ENCODE measurements around the gene CACNA2D4. TPM values are rescaled to one million over a fixed set of nuclear protein-coding genes. Genes with fewer than 3 reads are reported as not detected.

CACNA2D4 gene
- total RNA-seq, 1 donor from 2014 or later, result 1.2 TPM

DNA sequence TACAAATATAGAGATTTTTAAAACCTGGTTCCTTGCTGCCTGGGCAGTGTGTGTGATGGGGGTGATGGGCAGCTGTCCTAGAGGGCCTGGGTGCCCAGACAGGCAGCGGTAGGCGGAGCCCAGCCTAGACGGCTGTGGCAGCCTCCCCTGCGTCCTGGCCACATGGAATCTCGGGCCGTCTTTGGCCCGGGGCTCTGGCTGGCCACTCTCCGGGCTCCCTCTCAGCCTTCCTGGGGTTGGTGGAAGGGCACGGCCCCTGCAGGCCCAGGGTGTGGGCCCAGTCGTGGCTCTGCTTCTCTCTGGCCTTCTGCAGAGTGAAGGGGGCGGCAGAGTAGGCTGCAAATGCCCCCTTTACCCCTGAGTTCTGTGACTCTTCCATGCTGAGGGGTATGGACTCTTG lies 95.8 kb downstream of the CACNA2D4 start:
- no peak overlapping the region for H3K4me3 ChIP-seq
- H3K27me3 ChIP-seq (ENCODE audit: low read depth), result peaks cover 89% of the 10 kb centered on the region

DNA sequence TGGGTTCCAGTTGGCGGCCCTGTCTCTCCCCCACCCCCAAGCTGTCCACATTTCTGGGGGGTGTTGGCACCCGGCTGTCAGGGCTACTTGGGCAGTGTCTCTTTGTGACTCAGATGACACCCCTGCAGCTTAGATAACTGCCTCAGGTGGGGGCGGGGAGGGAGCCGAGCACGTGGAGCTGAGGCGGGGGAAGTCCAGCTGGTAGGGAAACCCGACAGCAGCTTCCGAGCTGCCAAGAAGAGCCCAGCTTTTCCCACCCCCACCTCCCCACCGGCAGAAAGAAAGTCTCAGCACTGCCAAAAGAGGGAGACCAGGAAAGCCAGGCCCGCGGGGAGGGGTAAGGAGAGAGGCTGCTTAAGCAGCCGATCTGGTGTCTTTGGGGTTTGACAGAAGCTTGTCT lies 96.6 kb downstream of the CACNA2D4 start:
- no peaks in the 10 kb centered on the region for H3K36me3 ChIP-seq
- no peaks in the 10 kb centered on the region for H3K9me3 ChIP-seq (replicated peaks)
- H3K27ac ChIP-seq (replicated peaks), result no peak overlapping the region
- H3K27me3 ChIP-seq (ENCODE audit: low read depth), result peaks cover 85% of the 10 kb centered on the region
- H3K4me3 ChIP-seq, result no peak overlapping the region
- TF ChIP-seq, protein P1, sequence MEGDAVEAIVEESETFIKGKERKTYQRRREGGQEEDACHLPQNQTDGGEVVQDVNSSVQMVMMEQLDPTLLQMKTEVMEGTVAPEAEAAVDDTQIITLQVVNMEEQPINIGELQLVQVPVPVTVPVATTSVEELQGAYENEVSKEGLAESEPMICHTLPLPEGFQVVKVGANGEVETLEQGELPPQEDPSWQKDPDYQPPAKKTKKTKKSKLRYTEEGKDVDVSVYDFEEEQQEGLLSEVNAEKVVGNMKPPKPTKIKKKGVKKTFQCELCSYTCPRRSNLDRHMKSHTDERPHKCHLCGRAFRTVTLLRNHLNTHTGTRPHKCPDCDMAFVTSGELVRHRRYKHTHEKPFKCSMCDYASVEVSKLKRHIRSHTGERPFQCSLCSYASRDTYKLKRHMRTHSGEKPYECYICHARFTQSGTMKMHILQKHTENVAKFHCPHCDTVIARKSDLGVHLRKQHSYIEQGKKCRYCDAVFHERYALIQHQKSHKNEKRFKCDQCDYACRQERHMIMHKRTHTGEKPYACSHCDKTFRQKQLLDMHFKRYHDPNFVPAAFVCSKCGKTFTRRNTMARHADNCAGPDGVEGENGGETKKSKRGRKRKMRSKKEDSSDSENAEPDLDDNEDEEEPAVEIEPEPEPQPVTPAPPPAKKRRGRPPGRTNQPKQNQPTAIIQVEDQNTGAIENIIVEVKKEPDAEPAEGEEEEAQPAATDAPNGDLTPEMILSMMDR (IDR thresholded peaks at IDR 0.05; ENCODE audit: borderline replicate concordance), result no peak
- H3K4me1 ChIP-seq, result peaks cover 6% of the 10 kb centered on the region
- intact Hi-C loops (cut with micrococcal nuclease), result no loop called here
- DNase-seq, result no peak

More for the DNA sequence above, 95.8 kb downstream of the CACNA2D4 start:
- no peak for DNase-seq
- Histone ChIP-seq H3K4me1 (peaks cover 6% of the 10 kb centered on the region), H3K9me3 (replicated peaks) (no peaks in the 10 kb centered on the region), H3K27ac (replicated peaks) (no peak overlapping the region), H3K36me3 (no peaks in the 10 kb centered on the region)
- TF ChIP-seq, protein P1 (IDR thresholded peaks at IDR 0.05; ENCODE audit: borderline replicate concordance), result no peak
- intact Hi-C loops (cut with micrococcal nuclease), result no loop called here

DNA sequence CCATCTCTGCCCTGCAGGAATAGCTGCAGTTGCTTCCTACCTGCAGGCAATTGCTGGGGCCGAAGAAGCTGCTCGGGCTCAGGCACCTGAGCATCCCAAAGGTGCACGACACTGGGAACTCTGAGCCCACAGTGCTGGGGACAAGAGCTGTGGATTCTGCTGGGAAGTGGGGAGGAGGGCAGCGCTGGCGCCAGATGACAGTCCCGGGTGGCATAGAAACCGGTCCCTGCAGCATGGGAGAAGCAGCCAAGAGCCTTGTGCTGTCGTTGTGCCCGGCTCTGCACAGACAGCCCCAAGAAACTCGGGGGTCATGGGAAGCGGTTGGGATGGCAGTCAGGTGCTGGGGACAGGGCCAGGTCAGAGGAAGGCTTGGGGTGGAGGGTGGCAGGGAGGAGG lies 97.6 kb downstream of the CACNA2D4 start:
- H3K27me3 ChIP-seq (ENCODE audit: low read depth), result peaks cover 85% of the 10 kb centered on the region
- no peaks in the 10 kb centered on the region for H3K9me3 ChIP-seq (replicated peaks)
- TF ChIP-seq, protein P1 (IDR thresholded peaks at IDR 0.05; ENCODE audit: borderline replicate concordance), result no peak
- no peak overlapping the region for H3K4me3 ChIP-seq
- H3K27ac ChIP-seq (replicated peaks), result no peak overlapping the region
- H3K4me1 ChIP-seq, result peaks cover 6% of the 10 kb centered on the region
- intact Hi-C loops (cut with micrococcal nuclease), result no loop called here
- H3K36me3 ChIP-seq, result no peaks in the 10 kb centered on the region
- no peak for DNase-seq

DNA sequence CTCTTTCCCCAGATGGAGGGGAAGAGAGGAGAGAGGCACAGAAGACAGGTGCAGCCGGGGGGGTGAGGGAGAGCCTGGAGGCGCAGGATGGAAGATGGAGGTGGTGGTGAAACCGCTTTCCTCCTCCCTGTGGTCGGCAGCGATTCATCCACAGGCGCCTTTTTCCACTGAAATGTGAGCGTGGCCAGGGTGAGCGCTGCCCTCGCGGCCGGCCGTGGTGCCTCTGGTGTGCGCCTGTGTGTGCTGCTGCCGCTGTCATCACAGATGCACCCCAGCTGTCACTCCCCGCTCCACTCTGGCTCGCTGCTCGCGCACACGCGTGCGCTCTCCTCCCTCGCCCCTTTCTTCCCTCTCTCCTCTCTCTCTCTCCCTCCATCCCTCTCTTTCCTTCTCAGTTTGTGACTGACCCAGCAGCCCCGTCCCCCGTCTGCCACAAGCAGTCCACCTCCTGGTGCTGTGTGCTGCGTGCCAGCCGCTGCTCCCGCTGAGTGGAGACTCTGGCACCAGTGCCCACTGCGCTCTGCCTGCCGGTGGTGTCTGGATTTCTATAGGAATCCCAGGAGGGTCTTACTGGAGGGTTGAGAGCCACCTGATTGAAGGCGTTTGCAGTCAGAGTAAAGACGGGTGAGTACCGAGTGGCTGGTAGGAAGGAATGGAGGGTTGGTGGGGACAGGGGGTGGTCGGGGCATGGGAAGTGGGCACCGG lies 98.1 kb downstream of the CACNA2D4 start, which contains the start of gene LRTM2:
LRTM2 (plus strand) TSS at position 375 of the 705 bp plus-strand sequence. CDS start 7,584 bp downstream, outside the sequence.
- TF ChIP-seq, protein P1 (IDR thresholded peaks at IDR 0.05; ENCODE audit: borderline replicate concordance), result no peak
- DNase-seq, result no peak

DNA sequence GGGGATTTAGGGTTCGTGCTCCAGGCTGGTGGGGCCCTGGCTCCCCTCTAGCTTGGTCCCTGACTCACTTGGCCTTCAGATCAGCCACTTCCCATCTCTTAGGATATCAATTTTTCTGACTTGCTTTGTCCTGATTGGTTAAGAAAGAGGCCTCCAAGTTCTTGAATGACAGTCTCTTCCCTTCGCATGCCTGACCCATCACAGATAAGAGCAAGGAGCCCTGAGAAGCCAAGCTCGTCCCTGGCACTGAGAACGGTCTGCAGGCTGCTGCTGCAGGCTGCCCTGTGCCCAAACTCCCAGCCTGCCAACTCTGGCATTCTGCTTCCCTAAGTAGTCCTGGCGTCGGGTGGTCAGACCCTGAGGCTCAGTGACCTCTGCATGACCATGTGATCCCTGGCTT lies 98.9 kb downstream of the CACNA2D4 start:
- no peak overlapping the region for H3K4me3 ChIP-seq
- H3K27me3 ChIP-seq (ENCODE audit: low read depth), result peaks cover 85% of the 10 kb centered on the region
- H3K9me3 ChIP-seq (replicated peaks), result no peaks in the 10 kb centered on the region
- intact Hi-C loops (cut with micrococcal nuclease), result no loop called here
- TF ChIP-seq, protein P1 (IDR thresholded peaks at IDR 0.05; ENCODE audit: borderline replicate concordance), result no peak
- H3K27ac ChIP-seq (replicated peaks), result no peak overlapping the region
- peaks cover 6% of the 10 kb centered on the region for H3K4me1 ChIP-seq
- H3K36me3 ChIP-seq, result no peaks in the 10 kb centered on the region
- DNase-seq, result no peak

More for the DNA sequence above, 98.1 kb downstream of the CACNA2D4 start, which contains the start of gene LRTM2:
- Histone ChIP-seq H3K9me3 (replicated peaks) (no peaks in the 10 kb centered on the region), H3K27me3 (ENCODE audit: low read depth) (peaks cover 85% of the 10 kb centered on the region), H3K27ac (replicated peaks) (no peak within 1 kb of the TSS), H3K36me3 (no peaks in the 10 kb centered on the region), H3K4me3 (no peak within 1 kb of the TSS), H3K4me1 (peaks cover 6% of the 10 kb centered on the region)
- intact Hi-C loops (cut with micrococcal nuclease), result no loop called here
